Measurements from ENCODE around the gene FGF4. TPM values are rescaled to one million over a fixed set of nuclear protein-coding genes. Genes with fewer than 3 reads are reported as not detected.

The FGF4 gene
- total RNA-seq, 2 experiments from 2014 or later: not detected

GRCh38 chr11:69787906-69788305, 12.8 kb upstream of the FGF4 start:
- H3K9me2 ChIP-seq (ENCODE audit: insufficient read depth, low read length): no peaks in the 10 kb centered on the region
- H3K36me3 ChIP-seq (ENCODE audit: insufficient read depth, low read length): no peaks in the 10 kb centered on the region
- H3K4me2 ChIP-seq (ENCODE audit: low read length): no peak overlapping the region
- no peaks in the 10 kb centered on the region for H3K9me3 ChIP-seq (ENCODE audit: low read length)
- intact Hi-C loops (cut with micrococcal nuclease; ENCODE audit: unreplicated experiment): no loop called here
- H3K79me2 ChIP-seq (ENCODE audit: insufficient read depth, low read depth, low read length): no peaks in the 10 kb centered on the region
- no peak overlapping the region for H3K4me3 ChIP-seq (ENCODE audit: low read depth, low read length, poor library complexity, severe bottlenecking)
- no peak overlapping the region for H2AFZ ChIP-seq (ENCODE audit: low read length)
- TF ChIP-seq CTCF (conservative IDR thresholded peaks at IDR 0.05; ENCODE audit: low read length) (no peak), EZH2phosphoT487 (IDR thresholded peaks at IDR 0.05; ENCODE audit: borderline replicate concordance, low read depth, low read length) (no peak)
- POLR2A ChIA-PET: no interaction called here
- CTCF ChIA-PET (ENCODE audit: unreplicated experiment): no interaction called here
- no peaks in the 10 kb centered on the region for H4K20me1 ChIP-seq (ENCODE audit: insufficient read depth, low read length)
- no TSS peak for BruUV-seq (replicated peaks)
- no peak for DNase-seq (ENCODE audit: low spot score)
- no peaks in the 10 kb centered on the region for H3K4me1 ChIP-seq (ENCODE audit: insufficient read depth, low read length, poor library complexity, severe bottlenecking)
- H3K27ac ChIP-seq (ENCODE audit: low read depth, low read length, poor library complexity, severe bottlenecking): no peak overlapping the region

GRCh38 chr11:69787457-69787856, 12.3 kb upstream of the FGF4 start:
- TF ChIP-seq CTCF (conservative IDR thresholded peaks at IDR 0.05; ENCODE audit: low read length) (no peak), EZH2phosphoT487 (IDR thresholded peaks at IDR 0.05; ENCODE audit: borderline replicate concordance, low read depth, low read length) (no peak)
- H3K9me2 ChIP-seq (ENCODE audit: insufficient read depth, low read length): no peaks in the 10 kb centered on the region
- no peaks in the 10 kb centered on the region for H3K79me2 ChIP-seq (ENCODE audit: insufficient read depth, low read depth, low read length)
- H4K20me1 ChIP-seq (ENCODE audit: insufficient read depth, low read length): no peaks in the 10 kb centered on the region
- ChIA-PET CTCF (ENCODE audit: unreplicated experiment) (no interaction called here), POLR2A (interaction anchor here (0.6 kb wide), 1 partner anchor 164 kb away, joined by 4 read pairs; no protein-coding TSS in a partner anchor)
- H3K4me3 ChIP-seq (ENCODE audit: low read depth, low read length, poor library complexity, severe bottlenecking): no peak overlapping the region
- H3K27ac ChIP-seq (ENCODE audit: low read depth, low read length, poor library complexity, severe bottlenecking): no peak overlapping the region
- BruUV-seq (replicated peaks): no TSS peak
- intact Hi-C loops (cut with micrococcal nuclease; ENCODE audit: unreplicated experiment): no loop called here
- H3K9me3 ChIP-seq (ENCODE audit: low read length): no peaks in the 10 kb centered on the region
- H3K36me3 ChIP-seq (ENCODE audit: insufficient read depth, low read length): no peaks in the 10 kb centered on the region
- H2AFZ ChIP-seq (ENCODE audit: low read length): no peak overlapping the region
- H3K4me1 ChIP-seq (ENCODE audit: insufficient read depth, low read length, poor library complexity, severe bottlenecking): no peaks in the 10 kb centered on the region
- no peak for DNase-seq (ENCODE audit: low spot score)
- H3K4me2 ChIP-seq (ENCODE audit: low read length): no peak overlapping the region

- POLR2A ChIA-PET: no interaction called here
- no peak for DNase-seq (ENCODE audit: low spot score)
Observed at GRCh38 chr11:69781241-69781640, 6.1 kb upstream of the FGF4 start.

More at GRCh38 chr11:69781241-69781640, 6.1 kb upstream of the FGF4 start:
- Histone ChIP-seq H2AFZ (ENCODE audit: low read length) (no peak overlapping the region), H4K20me1 (ENCODE audit: insufficient read depth, low read length) (no peaks in the 10 kb centered on the region), H3K9me2 (ENCODE audit: insufficient read depth, low read length) (no peaks in the 10 kb centered on the region), H3K27ac (ENCODE audit: low read depth, low read length, poor library complexity, severe bottlenecking) (no peak overlapping the region), H3K36me3 (ENCODE audit: insufficient read depth, low read length) (no peaks in the 10 kb centered on the region), H3K4me2 (ENCODE audit: low read length) (no peak overlapping the region), H3K4me1 (ENCODE audit: insufficient read depth, low read length, poor library complexity, severe bottlenecking) (no peaks in the 10 kb centered on the region), H3K9me3 (ENCODE audit: low read length) (no peaks in the 10 kb centered on the region), H3K4me3 (ENCODE audit: low read depth, low read length, poor library complexity, severe bottlenecking) (no peak overlapping the region), H3K79me2 (ENCODE audit: insufficient read depth, low read depth, low read length) (no peaks in the 10 kb centered on the region)
- intact Hi-C loops (cut with micrococcal nuclease; ENCODE audit: unreplicated experiment): no loop called here
- BruUV-seq (replicated peaks): no TSS peak
- CTCF ChIA-PET (ENCODE audit: unreplicated experiment): no interaction called here
- TF ChIP-seq CTCF (conservative IDR thresholded peaks at IDR 0.05; ENCODE audit: low read length) (no peak), EZH2phosphoT487 (IDR thresholded peaks at IDR 0.05; ENCODE audit: borderline replicate concordance, low read depth, low read length) (no peak)
